Astrocyte of the cerebellum (primary cell): Measurements from ENCODE around the gene DCP1B.
A peak's percentile ranks its signal among the peaks of the same experiment; 100 is the strongest.
"Not testable (repeated sequence)": the region's sequence is repeated elsewhere in the genome, so short reads cannot be mapped to it uniquely, and the experiment has no call there.

Experiments
- DNase-seq: peaks from one replicate; pipeline ENCODE4 v3.0.0-alpha.2; 2011; ENCODE audit warnings: low read depth
- H3K4me3 ChIP-seq: 2 replicates; pipeline ENCODE4 v1.5.1; 2011; ENCODE audit warnings: mild to moderate bottlenecking, low read depth, low read length, moderate library complexity
- CTCF ChIP-seq: IDR thresholded peaks from 2 replicates; pipeline ENCODE4 v1.5.1; 2012; ENCODE audit warnings: low read length, low read depth, moderate library complexity, mild to moderate bottlenecking; ENCODE audit errors: missing control alignments
- in situ Hi-C: cut with HindIII; loops from 2 replicates; pipeline ENCODE4 v1.10.0; 2017; ENCODE audit warnings: low sequenced_read_pairs

Gene DCP1B

GRCh38 chr12:1949771-1950470, 54.3 kb downstream of the DCP1B start:
- H3K4me3 ChIP-seq = no peak overlapping the region
- TF ChIP-seq CTCF = no peak
- no peak for DNase-seq
- in situ Hi-C loops = loop anchor here (25.0 kb wide), 2 partner anchors 138 to 288 kb away; partner anchors contain the start of gene LRTM2

GRCh38 chr12:1948883-1949282, 55.4 kb downstream of the DCP1B start:
- no peak for DNase-seq
- in situ Hi-C loops = loop anchor here (25.0 kb wide), 1 partner anchor 137 kb away; the partner anchor contains the start of gene LRTM2
- no peak for TF ChIP-seq CTCF
- H3K4me3 ChIP-seq = no peak overlapping the region

- peak; percentile 20 for DNase-seq
- in situ Hi-C loops = loop anchor here (25.0 kb wide), 1 partner anchor 135 kb away; the partner anchor contains the start of gene LRTM2
Measured at GRCh38 chr12:1947081-1947480, 57.2 kb downstream of the DCP1B start.

GRCh38 chr12:1946296-1946695, 58.0 kb downstream of the DCP1B start:
- in situ Hi-C loops = loop anchor here (25.0 kb wide), 1 partner anchor 134 kb away; the partner anchor contains the start of gene LRTM2
- H3K4me3 ChIP-seq = no peak overlapping the region
- no peak for TF ChIP-seq CTCF
- DNase-seq = no peak

More at GRCh38 chr12:1947081-1947480, 57.2 kb downstream of the DCP1B start:
- TF ChIP-seq CTCF = no peak
- H3K4me3 ChIP-seq = no peak overlapping the region

GRCh38 chr12:1945502-1945901, 58.8 kb downstream of the DCP1B start:
- not testable (repeated sequence) for DNase-seq, H3K4me3 ChIP-seq
- in situ Hi-C loops = loop anchor here (25.0 kb wide), 1 partner anchor 133 kb away; the partner anchor contains the start of gene LRTM2

GRCh38 chr12:1939801-1940607, 64.3 kb downstream of the DCP1B start:
- H3K4me3 ChIP-seq = no peak overlapping the region
- TF ChIP-seq CTCF = peak; percentile 91
- in situ Hi-C loops = loop anchor here (25.0 kb wide), 1 partner anchor 128 kb away; the partner anchor contains the start of gene LRTM2
- peak; percentile 76 for DNase-seq
